CD4-positive, alpha-beta T cell treated with Interleukin-4 for 1 hour (primary cell): ENCODE data around the gene PRAF2.

Experiments
- DNase-seq, 2 donors: peaks; one replicate each; pipeline ENCODE4 v3.0.0-alpha.2; 2020 to 2022

Gene PRAF2

GRCh38 chrX:49071877-49072711 is 1.7 kb downstream of the PRAF2 start:
- no peak for DNase-seq

- DNase-seq: no peak
Measured at GRCh38 chrX:49070988-49071387, 2.8 kb downstream of the PRAF2 start.

GRCh38 chrX:49069038-49069437 is 4.8 kb downstream of the PRAF2 start:
- no peak for DNase-seq

GRCh38 chrX:49067285-49068120 is 6.3 kb downstream of the PRAF2 start:
- DNase-seq: no peak

- DNase-seq: no peak
Measured at GRCh38 chrX:49066690-49067089, 7.1 kb downstream of the PRAF2 start.

GRCh38 chrX:49066278-49066677 is 7.5 kb downstream of the PRAF2 start:
- no peak for DNase-seq

- DNase-seq: no peak
Measured at GRCh38 chrX:49064735-49065134, 9.1 kb downstream of the PRAF2 start.

- DNase-seq: no peak
Measured at GRCh38 chrX:49064303-49064702, 9.5 kb downstream of the PRAF2 start.

GRCh38 chrX:49063715-49064114 is 10.1 kb downstream of the PRAF2 start:
- no peak for DNase-seq

GRCh38 chrX:49061916-49062315 is 11.9 kb downstream of the PRAF2 start:
- no peak for DNase-seq

- no peak for DNase-seq
Measured at GRCh38 chrX:49061490-49061889, 12.3 kb downstream of the PRAF2 start.

- no peak for DNase-seq
Measured at GRCh38 chrX:49060914-49061313, 12.9 kb downstream of the PRAF2 start.

- DNase-seq: no peak
Measured at GRCh38 chrX:49059681-49060085, 14.1 kb downstream of the PRAF2 start.

GRCh38 chrX:49059201-49059600 is 14.6 kb downstream of the PRAF2 start:
- DNase-seq: no peak

- DNase-seq: no peak
Measured at GRCh38 chrX:49058794-49059193, 15.0 kb downstream of the PRAF2 start, which contains the start of gene CCDC120. CCDC120 (plus strand) TSS chrX:49058999; CDS start chrX:49062042, 3,043 bp downstream.

GRCh38 chrX:49054073-49054762 is 19.6 kb downstream of the PRAF2 start:
- DNase-seq: no peak

- peak; percentile 72 to 81 for DNase-seq
Measured at GRCh38 chrX:49053223-49054072, 20.4 kb downstream of the PRAF2 start.

GRCh38 chrX:49043987-49044281 is 29.9 kb downstream of the PRAF2 start:
- no peak for DNase-seq

- peak; percentile 98 to 99 for DNase-seq
Measured at GRCh38 chrX:49043220-49043986, 30.4 kb downstream of the PRAF2 start, which contains the start of gene TFE3. TFE3 (minus strand) TSS chrX:49043357; CDS start chrX:49043226, 131 bp downstream.

- DNase-seq: no peak
Measured at GRCh38 chrX:49042581-49043219, 31.1 kb downstream of the PRAF2 start.
